SK-N-SH (cell line): ENCODE results near the gene SH3BP4. TPM values are rescaled to one million over a fixed set of nuclear protein-coding genes. Genes with fewer than 3 reads are reported as not detected.

Experiments
- CTCF ChIA-PET: fragments of 300-600, 350-600 bp; formaldehyde crosslinking; extraction: SDS; loops from one replicate; lab custom pipeline; 2021; lab: Yijun Ruan, JAX
- POLR2A ChIA-PET: fragments of 350-600 bp; sonication (Branson Sonifier 250); formaldehyde crosslinking; extraction: SDS; loops from one replicate; lab custom pipeline; 2020; ENCODE audit warnings: antibody characterized with exemption, inconsistent platforms; lab: Yijun Ruan, JAX
- DNase-seq: peaks from one replicate; pipeline ENCODE4 v3.0.0; 2012
- H2AFZ ChIP-seq: fragments of 200-600 bp; sonication (generic); 2 replicates; pipeline ENCODE4 v1.8.1; 2016; ENCODE audit warnings: antibody characterized with exemption, mild to moderate bottlenecking, low read depth
- H3F3A ChIP-seq: fragments of 200-600 bp; sonication (generic); replicated peaks from 2 replicates; pipeline ENCODE3; 2016; ENCODE audit warnings: antibody characterized with exemption, mild to moderate bottlenecking; ENCODE audit not compliant: insufficient read depth
- H3K27ac ChIP-seq, 2 experiments: fragments of 200-500 bp in 1 of 2; fragments of 200-600 bp in 1 of 2; sonication (Bioruptor generic) in 1 of 2; sonication (generic), shearing (Covaris generic) in 1 of 2; 2 replicates each; pipeline versions ENCODE4 v1.5.1 to v1.6.1; 2014 to 2016; ENCODE audit warnings: low read depth in 2 of 2, inconsistent platforms in 1 of 2, low read length in 1 of 2, mild to moderate bottlenecking in 1 of 2, mixed read lengths in 1 of 2
- H3K27me3 ChIP-seq: fragments of 200-600 bp; sonication (generic), shearing (Covaris generic); 2 replicates; pipeline ENCODE4 v1.6.1; 2016; ENCODE audit warnings: mixed run types; ENCODE audit not compliant: insufficient read depth
- H3K36me3 ChIP-seq, 2 experiments: fragments of 200-500 bp in 1 of 2; fragments of 200-600 bp in 1 of 2; sonication (Bioruptor generic) in 1 of 2; sonication (generic) in 1 of 2; replicated peaks in 1 of 2; 2 replicates each; pipeline versions ENCODE3 to v1.5.1; 2014 to 2016; ENCODE audit warnings: low read length in 1 of 2, mild to moderate bottlenecking in 1 of 2; ENCODE audit not compliant: insufficient read depth in 2 of 2, control insufficient read depth in 1 of 2
- H3K4me1 ChIP-seq, 2 experiments: fragments of 200-500 bp in 1 of 2; fragments of 200-600 bp in 1 of 2; sonication (Bioruptor generic) in 1 of 2; sonication (generic), shearing (Covaris generic) in 1 of 2; 2 replicates each; pipeline versions ENCODE4 v1.5.1 to v1.6.1; 2014 to 2016; ENCODE audit warnings: low read depth in 1 of 2, low read length in 1 of 2, mixed run types in 1 of 2; ENCODE audit not compliant: insufficient read depth in 2 of 2, control insufficient read depth in 1 of 2
- H3K4me2 ChIP-seq: fragments of 200-600 bp; sonication (generic), shearing (Covaris generic); 2 replicates; pipeline ENCODE4 v1.6.1; 2017; ENCODE audit warnings: mixed run types
- H3K4me3 ChIP-seq, 2 experiments: fragments of 200-500 bp in 1 of 2; fragments of 200-600 bp in 1 of 2; sonication (Bioruptor generic) in 1 of 2; sonication (generic), shearing (Covaris generic) in 1 of 2; 2 replicates each; pipeline versions ENCODE4 v1.5.1 to v1.8.1; 2014 to 2016; ENCODE audit warnings: low read depth in 2 of 2, inconsistent platforms in 1 of 2, low read length in 1 of 2, mild to moderate bottlenecking in 1 of 2, mixed read lengths in 1 of 2, moderate library complexity in 1 of 2
- H3K79me2 ChIP-seq: fragments of 200-600 bp; sonication (generic); 2 replicates; pipeline ENCODE4 v1.8.1; 2017; ENCODE audit warnings: mild to moderate bottlenecking; ENCODE audit not compliant: insufficient read depth
- H3K9ac ChIP-seq: fragments of 200-600 bp; sonication (generic); 2 replicates; pipeline ENCODE4 v1.6.1; 2017; ENCODE audit warnings: mixed run types
- H3K9me2 ChIP-seq: fragments of 200-600 bp; sonication (generic); 2 replicates; pipeline ENCODE4 v1.6.1; 2017; ENCODE audit warnings: mixed run types
- H3K9me3 ChIP-seq: fragments of 200-600 bp; sonication (generic); 2 replicates; pipeline ENCODE4 v1.6.1; 2017; ENCODE audit warnings: mixed run types, mild to moderate bottlenecking, moderate library complexity
- H4K20me1 ChIP-seq: fragments of 200-600 bp; sonication (generic); 2 replicates; pipeline ENCODE4 v1.6.1; 2017; ENCODE audit warnings: mild to moderate bottlenecking, mixed run types; ENCODE audit not compliant: insufficient read depth
- CHD2 ChIP-seq: fragments of 150-350 bp; IDR thresholded peaks from 2 replicates; pipeline ENCODE4 v1.6.1; 2018; ENCODE audit warnings: low read length; ENCODE audit not compliant: partially characterized antibody
- CTCF ChIP-seq: fragments of 200-600 bp; sonication (generic); IDR thresholded peaks from 2 replicates; pipeline ENCODE4 v1.6.1; 2017; ENCODE audit warnings: antibody characterized with exemption, mild to moderate bottlenecking, moderate library complexity
- EP300 ChIP-seq, 2 experiments: IDR thresholded peaks; 2 replicates each; pipeline versions ENCODE4 v1.4.0 to v1.6.1; 2012; ENCODE audit warnings: borderline replicate concordance in 1 of 2, low read depth in 1 of 2, low read length in 1 of 2
- FOXJ3 ChIP-seq: sonication (generic); formaldehyde crosslinking; IDR thresholded peaks from 2 replicates; pipeline ENCODE4 v1.5.1; 2020; ENCODE audit warnings: mild to moderate bottlenecking, missing genetic modification reagents
- GATA2 ChIP-seq: sonication (generic); formaldehyde crosslinking; IDR thresholded peaks from 2 replicates; pipeline ENCODE4 v1.5.0; 2020; ENCODE audit warnings: mild to moderate bottlenecking, missing genetic modification reagents
- JUND ChIP-seq: IDR thresholded peaks from 2 replicates; pipeline ENCODE4 v1.4.0; 2012
- MXI1 ChIP-seq: IDR thresholded peaks from 2 replicates; pipeline ENCODE4 v1.6.1; 2012; ENCODE audit warnings: mild to moderate bottlenecking, low read depth, low read length, improper control_type of control experiment
- NFIC ChIP-seq: IDR thresholded peaks from 2 replicates; pipeline ENCODE4 v1.4.0; 2012; ENCODE audit warnings: borderline replicate concordance
- RCOR1 ChIP-seq: fragments of 150-350 bp; IDR thresholded peaks from 2 replicates; pipeline ENCODE4 v1.6.1; 2017; ENCODE audit warnings: antibody characterized with exemption, low read length
- REST ChIP-seq: IDR thresholded peaks from 2 replicates; pipeline ENCODE4 v1.6.1; 2012; ENCODE audit warnings: mild to moderate bottlenecking, low read depth, low read length, moderate library complexity
- RFX5 ChIP-seq: IDR thresholded peaks from 2 replicates; pipeline ENCODE4 v1.6.1; 2012; ENCODE audit warnings: mild to moderate bottlenecking, improper control_type of control experiment, low read length
- WGBS: methylation state at CpG from one replicate; pipeline ENCODE4 v1.1.6; 2017; ENCODE audit warnings: low lambda C conversion rate; 5-methylcytosine and 5-hydroxymethylcytosine counted together
- polyA plus RNA-seq, 3 experiments: library from polyadenylated mRNA; depleted of rRNA; stranded (reverse); fragments of >200 nt; gene quantifications; 2 replicates each; pipeline ENCODE4 v1.2.3, GENCODE V29; 2012

Gene SH3BP4
- polyA plus RNA-seq, 1 of the 3 experiments (the other 2 are of a cell fraction) = 27.7 TPM

- Histone ChIP-seq H3K9me3 (no peaks in the 10 kb centered on the region), H4K20me1 (peaks cover 40% of the 10 kb centered on the region), H3F3A (peaks cover 4% of the 10 kb centered on the region), H3K4me1 (peaks cover 0 to 54% of the 10 kb centered on the region in 2 experiments; a peak in 1 of 4 replicates), H3K79me2 (peaks cover 98% of the 10 kb centered on the region), H3K9ac (no peak overlapping the region), H3K4me2 (no peak overlapping the region), H2AFZ (no peak overlapping the region), H3K4me3 (no peak overlapping the region), H3K27me3 (no peaks in the 10 kb centered on the region), H3K27ac (no peak overlapping the region), H3K36me3 (peaks cover 6 to 13% of the 10 kb centered on the region in 2 experiments), H3K9me2 (no peaks in the 10 kb centered on the region)
- 93% methylated on average over 5 of the region's 6 CpGs for WGBS
- POLR2A ChIA-PET = no interaction called here
- DNase-seq = no peak
- CTCF ChIA-PET = interaction anchor here (0.8 to 2.9 kb wide), 3 partner anchors 100 to 462 kb away, joined by 3 to 13 read pairs (median 3); no protein-coding TSS in a partner anchor
- TF ChIP-seq RFX5 (no peak), EP300 (IDR thresholded peaks at IDR 0.05; ENCODE audit: borderline replicate concordance in 1 of 2, low read depth in 1 of 2, low read length in 1 of 2) (no peak), GATA2 (no peak), CTCF (no peak), CHD2 (no peak), MXI1 (no peak), FOXJ3 (CRISPR knock-in tag) (no peak), NFIC (no peak), RCOR1 (no peak), JUND (no peak), REST (no peak)
- TF ChIP-seq, all 33 proteins: peak for 0
Observed at GRCh38 chr2:235006986-235007385, 55.2 kb downstream of the SH3BP4 start.
